ENCODE results near the gene RNF157.

GRCh38 chr17:76095943-76096342, 144.3 kb downstream of the RNF157 start:
- TF ChIP-seq POLR2AphosphoS5 (IDR thresholded peaks at IDR 0.05) (no peak), CTCF (IDR thresholded peaks at IDR 0.05) (no peak), POLR2A (IDR thresholded peaks at IDR 0.05) (no peak), EP300 (IDR thresholded peaks at IDR 0.05) (no peak)
